ENCODE data around the gene SLC22A13.

- TF ChIP-seq CTCF (IDR thresholded peaks at IDR 0.05; ENCODE audit: borderline replicate concordance, extremely low read depth, low read length, poor library complexity, severe bottlenecking) = no peak
- no peak for TF ChIP-seq EZH2 (IDR thresholded peaks at IDR 0.05; ENCODE audit: borderline replicate concordance, low read depth, low read length, severe bottlenecking)
Observed at GRCh38 chr3:38307599-38307998, 42.0 kb downstream of the SLC22A13 start.

Measured in DND-41 (cell line).